K562 (cell line): Measurements from ENCODE around the gene TRIP6. TPM values are rescaled to one million over a fixed set of nuclear protein-coding genes. Genes with fewer than 3 reads are reported as not detected.

Experiments used
- CBX5 ChIP-seq: IDR thresholded peaks from 2 replicates; pipeline ENCODE4 v1.6.1; 2014; ENCODE audit warnings: low read depth, borderline replicate concordance
- CLOCK ChIP-seq: fragments of 250-450 bp; sonication (Bioruptor Pico); IDR thresholded peaks from 2 replicates; pipeline ENCODE4 v1.4.0; 2020; ENCODE audit warnings: mild to moderate bottlenecking, moderate library complexity, borderline replicate concordance
- DNMT1 ChIP-seq: fragments of 450-650 bp; IDR thresholded peaks from 2 replicates; pipeline ENCODE4 v1.6.1; 2016; ENCODE audit warnings: antibody characterized with exemption, mild to moderate bottlenecking
- FOS ChIP-seq: IDR thresholded peaks from 3 replicates; pipeline ENCODE4 v1.6.1; 2011; ENCODE audit not compliant: insufficient read length; ENCODE audit errors: extremely low read depth
- FOSL1 ChIP-seq: fragments of 200-800 bp; sonication (Bioruptor generic); conservative IDR thresholded peaks from 2 replicates; pipeline ENCODE4 v1.6.1; 2016; ENCODE audit warnings: missing genetic modification characterization, missing compliant biosample characterization
- HDGF ChIP-seq: fragments of 450-650 bp; IDR thresholded peaks from 2 replicates; pipeline ENCODE4 v1.6.1; 2016
- KDM2B ChIP-seq: fragments of 250-450 bp; sonication (Bioruptor Pico); IDR thresholded peaks from 2 replicates; pipeline ENCODE4 v1.8.0; 2021; ENCODE audit warnings: mild to moderate bottlenecking, moderate library complexity
- LEF1 ChIP-seq: fragments of 450-650 bp; IDR thresholded peaks from 2 replicates; pipeline ENCODE4 v1.6.1; 2016; ENCODE audit warnings: mild to moderate bottlenecking
- MEF2A ChIP-seq: IDR thresholded peaks from 2 replicates; pipeline ENCODE4 v1.6.1; 2011; ENCODE audit warnings: low read depth, mild to moderate bottlenecking, low read length, moderate library complexity; ENCODE audit not compliant: control insufficient read depth
- MTF1 ChIP-seq: fragments of 250-450 bp; sonication (Bioruptor Pico); IDR thresholded peaks from 2 replicates; pipeline ENCODE4 v1.9.0; 2021; ENCODE audit warnings: moderate library complexity, mild to moderate bottlenecking, inconsistent platforms, borderline replicate concordance
- MXI1 ChIP-seq: IDR thresholded peaks from 2 replicates; pipeline ENCODE4 v1.6.1; 2011; ENCODE audit warnings: low read depth, mild to moderate bottlenecking, improper control_type of control experiment, low read length
- NFXL1 ChIP-seq: fragments of 450-650 bp; formaldehyde crosslinking; IDR thresholded peaks from 2 replicates; pipeline ENCODE4 v1.4.0; 2021; ENCODE audit warnings: mild to moderate bottlenecking
- NR0B1 ChIP-seq: fragments of 450-650 bp; IDR thresholded peaks from one replicate; pipeline ENCODE4 v1.6.1; 2018; ENCODE audit warnings: mild to moderate bottlenecking, moderate library complexity; ENCODE audit not compliant: partially characterized antibody
- PHF21A ChIP-seq: fragments of 450-650 bp; IDR thresholded peaks from 2 replicates; pipeline ENCODE4 v1.6.1; 2017; ENCODE audit warnings: low read depth, borderline replicate concordance
- PTRF ChIP-seq: fragments of 450-650 bp; IDR thresholded peaks from 2 replicates; pipeline ENCODE4 v1.6.1; 2016; ENCODE audit warnings: mild to moderate bottlenecking, missing genetic modification characterization, missing compliant biosample characterization
- PURB ChIP-seq: sonication (generic); formaldehyde crosslinking; IDR thresholded peaks from 2 replicates; pipeline ENCODE4 v1.9.0; 2021; ENCODE audit warnings: low read depth, mild to moderate bottlenecking, missing genetic modification reagents
- SRF ChIP-seq, 2 experiments: fragments of 250-450, 450-650 bp in 1 of 2; sonication (Bioruptor Pico) in 1 of 2; sonication (generic) in 1 of 2; formaldehyde crosslinking; IDR thresholded peaks; 2 replicates each; pipeline versions ENCODE4 v1.5.0 to v1.5.1; 2020 to 2022; ENCODE audit warnings: mild to moderate bottlenecking in 1 of 2, missing genetic modification reagents in 1 of 2
- TBP ChIP-seq: optimal IDR thresholded peaks from 2 replicates; pipeline ENCODE3; 2011; ENCODE audit warnings: low read depth, low read length, improper control_type of control experiment
- TFAM ChIP-seq: fragments of 250-450 bp; sonication (Bioruptor Pico); conservative IDR thresholded peaks from 2 replicates; pipeline ENCODE4 v1.5.0; 2021; ENCODE audit warnings: mild to moderate bottlenecking, moderate library complexity
- TOE1 ChIP-seq, 2 experiments: fragments of 450-650 bp in 1 of 2; sonication (generic) in 1 of 2; formaldehyde crosslinking in 1 of 2; IDR thresholded peaks; 2 replicates each; pipeline versions ENCODE4 v1.7.1 to v1.8.0; 2016 to 2022; ENCODE audit warnings: borderline replicate concordance in 2 of 2, mild to moderate bottlenecking in 2 of 2, antibody characterized with exemption in 1 of 2, inconsistent platforms in 1 of 2, low read depth in 1 of 2, missing genetic modification reagents in 1 of 2, moderate library complexity in 1 of 2
- UBTF ChIP-seq, 2 experiments: IDR thresholded peaks; 2 replicates each; pipeline ENCODE4 v1.6.1; 2012; ENCODE audit warnings: improper control_type of control experiment in 2 of 2, low read depth in 2 of 2, low read length in 2 of 2, borderline replicate concordance in 1 of 2
- ZNF384 ChIP-seq: IDR thresholded peaks from 2 replicates; pipeline ENCODE4 v1.6.1; 2012; ENCODE audit warnings: low read depth, low read length, improper control_type of control experiment
- ZNF75A ChIP-seq: fragments of 450-650 bp; formaldehyde crosslinking; IDR thresholded peaks from 2 replicates; pipeline ENCODE4 v1.4.0; 2020; ENCODE audit warnings: mild to moderate bottlenecking
- polyA plus RNA-seq, 8 experiments: library from polyadenylated mRNA; depleted of rRNA in 4 of 8; stranded (reverse) in 5 of 8; unstranded in 3 of 8; fragments of >200 nt; fragmentation: Nextera tagmentation in 2 of 8; fragmentation: Illumina TruSeq in 1 of 8; extraction: Ambion mirVana in 2 of 8; extraction: Trizol in 1 of 8; gene quantifications; 2 replicates each; pipeline versions ENCODE4 v1.2.1 to v1.2.3, GENCODE V29; 2011 to 2014; ENCODE audit warnings: inconsistent platforms in 1 of 8, missing spikeins in 1 of 8
- total RNA-seq, 7 experiments: library from RNA; depleted of rRNA in 6 of 7; stranded (reverse); fragments of >200 nt in 6 of 7; fragmentation: Illumina TruSeq in 2 of 7; extraction: Trizol in 2 of 7; gene quantifications; 2 replicates each; pipeline versions ENCODE4 v1.2.1 to v1.2.3, GENCODE V29; 2011 to 2021; ENCODE audit warnings: low replicate concordance in 1 of 7

The TRIP6 gene
- total and polyA plus RNA-seq, 9 of the 15 experiments (the other 6 are each of a cell fraction or from before 2014, with no cell fraction given), result 5.9 to 141 (median 54.0) TPM

- TF ChIP-seq ZNF75A (CRISPR knock-in tag) (no peak), UBTF (IDR thresholded peaks at IDR 0.05; ENCODE audit: borderline replicate concordance in 1 of 2, low read depth in 2 of 2, low read length in 2 of 2) (no peak; a peak in 1 of 4 replicates), HDGF (no peak), NR0B1 (no peak), FOSL1 (tag) (no peak), SRF (CRISPR knock-in tag; IDR thresholded peaks at IDR 0.05) (no peak), PURB (CRISPR knock-in tag) (no peak), TFAM (no peak), PTRF (tag) (no peak), CLOCK (no peak), ZNF384 (no peak), NFXL1 (CRISPR knock-in tag) (no peak), CBX5 (no peak), LEF1 (peak; percentile 79), MTF1 (CRISPR knock-in tag) (no peak), PHF21A (no peak), FOS (no peak), TBP (peak; percentile 85), DNMT1 (no peak), MEF2A (no peak), MXI1 (no peak), KDM2B (CRISPR knock-in tag) (no peak), TOE1 (IDR thresholded peaks at IDR 0.05; ENCODE audit: borderline replicate concordance) (peak; percentile 15; the same call in 1 of the 2 replicates), TOE1 (CRISPR knock-in tag; IDR thresholded peaks at IDR 0.05; ENCODE audit: borderline replicate concordance, low read depth) (no peak)
Measured at GRCh38 chr7:100829150-100829716, 38.0 kb upstream of the TRIP6 start (continued).
